HL-60 (cell line): ENCODE results near the gene TMEM266.

Source experiments
- DNase-seq, 2 experiments: peaks; one replicate each; pipeline ENCODE4 v3.0.0-alpha.2; 2010 to 2020; ENCODE audit warnings: low read depth in 1 of 2, low spot score in 1 of 2
- H3K27ac ChIP-seq: fragments of 250-450 bp; sonication (Bioruptor Pico); replicated peaks from 2 replicates; pipeline ENCODE4 v1.5.1; 2020; ENCODE audit warnings: mild to moderate bottlenecking, moderate library complexity
- H3K27me3 ChIP-seq: fragments of 250-450 bp; sonication (Bioruptor Pico); 2 replicates; pipeline ENCODE4 v1.5.1; 2021; ENCODE audit warnings: mild to moderate bottlenecking, moderate library complexity; ENCODE audit not compliant: insufficient read depth, poor library complexity, severe bottlenecking
- H3K4me3 ChIP-seq: replicated peaks from 2 replicates; pipeline ENCODE4 v1.5.1; 2011; ENCODE audit warnings: mild to moderate bottlenecking, control low read depth, low read length; ENCODE audit not compliant: insufficient read depth
- GABPA ChIP-seq: IDR thresholded peaks from 2 replicates; pipeline ENCODE4 v1.6.1; 2012; ENCODE audit warnings: low read depth
- POLR2AphosphoS5 ChIP-seq: IDR thresholded peaks from 2 replicates; pipeline ENCODE4 v1.6.1; 2012; ENCODE audit warnings: low read depth
- SPI1 ChIP-seq: IDR thresholded peaks from 2 replicates; pipeline ENCODE4 v1.6.1; 2012; ENCODE audit warnings: low read depth, mild to moderate bottlenecking, borderline replicate concordance
- TF ChIP-seq, protein P1 (sequence below): IDR thresholded peaks from 2 replicates; pipeline ENCODE4 v1.6.1; 2012; ENCODE audit warnings: low read depth; ENCODE audit not compliant: insufficient replicate concordance
- TF ChIP-seq, protein P2 (sequence below): IDR thresholded peaks from one replicate; pipeline ENCODE4 v1.5.1; 2011; ENCODE audit warnings: low read length, control low read depth, inconsistent platforms; ENCODE audit not compliant: insufficient read depth

Gene TMEM266

DNA sequence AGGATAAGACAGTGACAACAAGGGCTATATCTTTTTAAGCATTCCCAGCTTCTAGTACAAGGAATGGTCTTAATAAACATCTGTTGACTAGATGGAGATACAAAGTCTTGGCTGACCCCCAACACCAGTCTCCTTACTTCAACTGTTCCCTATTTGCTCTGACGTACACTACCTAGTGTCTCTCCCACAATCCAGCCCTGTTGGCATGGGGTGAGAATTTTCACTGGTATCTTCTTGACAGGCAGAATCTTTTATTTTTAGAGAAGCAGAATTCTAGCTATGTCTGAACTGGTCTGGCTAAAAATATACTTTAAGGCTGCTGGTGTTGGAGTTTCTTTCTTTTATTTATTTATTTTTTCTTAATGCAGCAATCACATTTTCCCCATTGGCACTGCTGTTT is 169.5 kb downstream of the TMEM266 start:
- no peak for TF ChIP-seq SPI1
- DNase-seq = no peak
- Histone ChIP-seq H3K27me3 (no peaks in the 10 kb centered on the region), H3K27ac (no peak overlapping the region), H3K4me3 (no peak overlapping the region)

DNA sequence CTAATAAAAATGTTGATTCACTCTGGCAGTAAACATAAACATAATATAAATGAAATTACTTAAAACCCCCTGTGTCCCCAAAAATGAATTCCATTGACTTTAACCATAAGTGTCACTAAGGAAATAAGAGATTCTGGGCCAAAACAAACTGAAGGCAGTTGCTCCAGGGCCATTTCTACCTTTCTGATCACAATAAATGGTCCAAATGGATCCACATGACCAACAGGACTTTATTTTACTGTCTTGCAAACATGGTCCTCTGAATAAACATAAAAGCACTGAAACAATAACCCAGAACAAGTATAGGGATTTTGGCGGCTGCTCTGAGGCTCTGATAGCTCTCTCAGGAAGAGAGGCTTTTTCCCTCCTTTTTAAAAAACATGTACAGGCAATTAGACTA is 174.1 kb downstream of the TMEM266 start:
- H3K27me3 ChIP-seq = no peaks in the 10 kb centered on the region
- no peak for TF ChIP-seq POLR2AphosphoS5
- no peak for TF ChIP-seq SPI1
- TF ChIP-seq, protein P1, sequence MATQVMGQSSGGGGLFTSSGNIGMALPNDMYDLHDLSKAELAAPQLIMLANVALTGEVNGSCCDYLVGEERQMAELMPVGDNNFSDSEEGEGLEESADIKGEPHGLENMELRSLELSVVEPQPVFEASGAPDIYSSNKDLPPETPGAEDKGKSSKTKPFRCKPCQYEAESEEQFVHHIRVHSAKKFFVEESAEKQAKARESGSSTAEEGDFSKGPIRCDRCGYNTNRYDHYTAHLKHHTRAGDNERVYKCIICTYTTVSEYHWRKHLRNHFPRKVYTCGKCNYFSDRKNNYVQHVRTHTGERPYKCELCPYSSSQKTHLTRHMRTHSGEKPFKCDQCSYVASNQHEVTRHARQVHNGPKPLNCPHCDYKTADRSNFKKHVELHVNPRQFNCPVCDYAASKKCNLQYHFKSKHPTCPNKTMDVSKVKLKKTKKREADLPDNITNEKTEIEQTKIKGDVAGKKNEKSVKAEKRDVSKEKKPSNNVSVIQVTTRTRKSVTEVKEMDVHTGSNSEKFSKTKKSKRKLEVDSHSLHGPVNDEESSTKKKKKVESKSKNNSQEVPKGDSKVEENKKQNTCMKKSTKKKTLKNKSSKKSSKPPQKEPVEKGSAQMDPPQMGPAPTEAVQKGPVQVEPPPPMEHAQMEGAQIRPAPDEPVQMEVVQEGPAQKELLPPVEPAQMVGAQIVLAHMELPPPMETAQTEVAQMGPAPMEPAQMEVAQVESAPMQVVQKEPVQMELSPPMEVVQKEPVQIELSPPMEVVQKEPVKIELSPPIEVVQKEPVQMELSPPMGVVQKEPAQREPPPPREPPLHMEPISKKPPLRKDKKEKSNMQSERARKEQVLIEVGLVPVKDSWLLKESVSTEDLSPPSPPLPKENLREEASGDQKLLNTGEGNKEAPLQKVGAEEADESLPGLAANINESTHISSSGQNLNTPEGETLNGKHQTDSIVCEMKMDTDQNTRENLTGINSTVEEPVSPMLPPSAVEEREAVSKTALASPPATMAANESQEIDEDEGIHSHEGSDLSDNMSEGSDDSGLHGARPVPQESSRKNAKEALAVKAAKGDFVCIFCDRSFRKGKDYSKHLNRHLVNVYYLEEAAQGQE = no peak
- no peak for TF ChIP-seq GABPA
- TF ChIP-seq, protein P2, sequence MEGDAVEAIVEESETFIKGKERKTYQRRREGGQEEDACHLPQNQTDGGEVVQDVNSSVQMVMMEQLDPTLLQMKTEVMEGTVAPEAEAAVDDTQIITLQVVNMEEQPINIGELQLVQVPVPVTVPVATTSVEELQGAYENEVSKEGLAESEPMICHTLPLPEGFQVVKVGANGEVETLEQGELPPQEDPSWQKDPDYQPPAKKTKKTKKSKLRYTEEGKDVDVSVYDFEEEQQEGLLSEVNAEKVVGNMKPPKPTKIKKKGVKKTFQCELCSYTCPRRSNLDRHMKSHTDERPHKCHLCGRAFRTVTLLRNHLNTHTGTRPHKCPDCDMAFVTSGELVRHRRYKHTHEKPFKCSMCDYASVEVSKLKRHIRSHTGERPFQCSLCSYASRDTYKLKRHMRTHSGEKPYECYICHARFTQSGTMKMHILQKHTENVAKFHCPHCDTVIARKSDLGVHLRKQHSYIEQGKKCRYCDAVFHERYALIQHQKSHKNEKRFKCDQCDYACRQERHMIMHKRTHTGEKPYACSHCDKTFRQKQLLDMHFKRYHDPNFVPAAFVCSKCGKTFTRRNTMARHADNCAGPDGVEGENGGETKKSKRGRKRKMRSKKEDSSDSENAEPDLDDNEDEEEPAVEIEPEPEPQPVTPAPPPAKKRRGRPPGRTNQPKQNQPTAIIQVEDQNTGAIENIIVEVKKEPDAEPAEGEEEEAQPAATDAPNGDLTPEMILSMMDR = no peak
- no peak overlapping the region for H3K4me3 ChIP-seq
- no peak for DNase-seq
- H3K27ac ChIP-seq = no peak overlapping the region

DNA sequence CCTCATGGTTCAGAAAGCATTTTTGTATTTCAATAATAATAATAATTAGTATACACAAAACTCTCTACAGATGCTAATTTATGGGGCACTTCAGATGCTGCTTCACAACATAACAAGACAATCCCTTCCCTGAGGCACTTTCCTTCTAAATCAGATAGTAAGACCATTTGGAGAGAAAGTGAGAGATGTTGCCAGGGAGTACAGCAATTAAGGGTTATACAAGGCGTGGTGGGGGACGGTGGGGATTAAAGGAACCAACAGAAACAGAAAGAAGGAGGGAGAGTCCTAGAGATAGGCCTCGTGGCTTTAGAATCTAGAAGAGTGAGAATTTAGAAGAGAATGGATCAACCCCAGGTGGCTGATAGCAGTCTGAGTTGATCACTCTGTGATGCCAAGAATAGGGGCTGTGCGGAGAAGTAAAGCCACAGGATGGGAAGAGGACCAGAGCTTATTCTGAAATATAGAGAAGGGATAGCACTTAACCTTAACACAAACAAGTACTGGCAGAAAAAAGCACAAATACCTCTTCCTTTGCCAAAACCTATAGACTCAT is 174.6 kb downstream of the TMEM266 start:
- TF ChIP-seq POLR2AphosphoS5 = no peak
- H3K27ac ChIP-seq = no peak overlapping the region
- no peaks in the 10 kb centered on the region for H3K27me3 ChIP-seq
- no peak for DNase-seq
- no peak overlapping the region for H3K4me3 ChIP-seq

DNA sequence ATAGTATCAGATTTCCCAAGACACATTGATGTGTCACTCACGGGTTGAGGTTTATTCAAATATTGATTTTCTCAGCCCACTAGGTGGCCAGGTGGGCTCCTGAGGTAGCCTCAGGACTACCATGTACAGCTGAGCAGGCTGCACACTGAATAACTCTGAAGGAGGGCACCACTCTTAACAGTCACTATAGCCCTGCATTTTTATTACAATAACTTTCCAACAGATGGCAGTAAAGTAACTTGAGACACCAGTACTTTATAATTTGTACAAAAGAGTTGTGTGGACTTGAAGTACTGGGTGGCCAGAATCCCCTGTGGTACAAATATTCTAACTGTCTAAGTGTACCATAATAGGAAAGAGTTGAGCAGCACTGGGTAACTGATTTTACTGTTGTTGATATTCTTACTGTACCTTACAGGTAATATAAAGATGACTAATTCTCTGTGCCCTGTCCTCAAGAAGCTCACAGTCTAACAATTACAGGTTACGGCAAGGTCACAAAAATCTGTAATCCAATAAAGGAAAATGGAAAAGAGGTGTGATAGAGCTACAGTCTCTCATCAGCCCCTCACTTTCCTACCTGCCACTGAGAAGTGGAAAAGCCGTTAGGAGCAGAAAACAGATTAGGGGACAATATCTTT is 175.5 kb downstream of the TMEM266 start:
- H3K27ac ChIP-seq = no peak overlapping the region
- no peak for TF ChIP-seq GABPA
- TF ChIP-seq SPI1 = no peak
- TF ChIP-seq POLR2AphosphoS5 = no peak
- no peak for DNase-seq
- H3K4me3 ChIP-seq = no peak overlapping the region
- no peaks in the 10 kb centered on the region for H3K27me3 ChIP-seq

DNA sequence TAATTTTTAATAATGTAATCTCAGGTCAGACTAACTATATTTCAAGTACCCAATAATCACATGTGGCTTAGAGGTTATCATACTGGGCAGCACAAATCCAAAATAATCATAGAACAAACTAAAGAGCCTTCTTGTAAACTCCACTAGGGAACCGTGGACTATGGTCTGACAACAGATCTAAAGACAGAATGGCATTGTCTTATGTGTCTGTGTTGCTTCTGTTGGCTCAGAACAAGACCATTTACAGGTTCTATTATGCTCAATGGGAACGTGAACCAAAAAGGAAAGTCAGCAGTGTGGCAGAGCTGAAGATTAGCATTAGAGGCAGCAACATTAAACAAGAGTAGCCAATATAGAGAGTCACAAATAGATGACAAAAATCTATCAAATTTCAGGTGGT is 176.6 kb downstream of the TMEM266 start:
- no peak for DNase-seq
- Histone ChIP-seq H3K27me3 (no peaks in the 10 kb centered on the region), H3K27ac (no peak overlapping the region), H3K4me3 (no peak overlapping the region)
- TF ChIP-seq, protein P1 = no peak
- TF ChIP-seq POLR2AphosphoS5 (no peak), SPI1 (no peak)
- TF ChIP-seq, protein P2 = no peak
